Nephron (organoid): ENCODE data around the gene MPPED1.

Experiments used
- H3K27ac Mint-ChIP-seq, 3 experiments: 2 replicates each; pipeline ENCODE4 v1.8.0; 2020; ENCODE audit warnings: mixed read lengths in 3 of 3, mild to moderate bottlenecking in 2 of 3, moderate library complexity in 1 of 3
- H3K27me3 Mint-ChIP-seq: 2 replicates; pipeline ENCODE4 v1.8.0; 2021; ENCODE audit warnings: low read depth, mild to moderate bottlenecking, moderate library complexity, mixed read lengths
- H3K36me3 Mint-ChIP-seq: 2 replicates; pipeline ENCODE4 v1.8.0; 2020; ENCODE audit warnings: low read depth, mixed read lengths
- H3K4me1 Mint-ChIP-seq: 2 replicates; pipeline ENCODE4 v1.8.0; 2020; ENCODE audit warnings: mixed read lengths
- H3K4me3 Mint-ChIP-seq, 3 experiments: 2 replicates each; pipeline ENCODE4 v1.8.0; 2020; ENCODE audit warnings: mild to moderate bottlenecking in 3 of 3, mixed read lengths in 3 of 3, moderate library complexity in 2 of 3
- H3K9me3 Mint-ChIP-seq: 2 replicates; pipeline ENCODE4 v1.8.0; 2020; ENCODE audit warnings: mixed read lengths
- CTCF ChIP-seq, 3 experiments: fragments of 200-600 bp; sonication (generic); IDR thresholded peaks; one replicate each; pipeline ENCODE4 v1.5.0; 2021; ENCODE audit warnings: antibody characterized with exemption in 3 of 3; ENCODE audit not compliant: unreplicated experiment in 3 of 3

The MPPED1 gene

GRCh38 chr22:43411869-43412807 is at the start of gene MPPED1:
TSS of gene MPPED1 (plus strand) at chr22:43412014. CDS start at chr22:43424986, 12,972 bp downstream.
- no peak for TF ChIP-seq CTCF (IDR thresholded peaks at IDR 0.05; ENCODE audit: unreplicated experiment in 3 of 3)
- Mint-ChIP-seq H3K36me3 (no peaks in the 10 kb centered on the region), H3K27ac (no peak within 1 kb of the TSS), H3K4me1 (no peaks in the 10 kb centered on the region), H3K27me3 (peaks cover 84% of the 10 kb centered on the region), H3K4me3 (peak within 1 kb of the TSS; percentile 80 to 92 (median 90)), H3K9me3 (peaks cover 4% of the 10 kb centered on the region)

GRCh38 chr22:43363315-43364168 is 48.3 kb upstream of the MPPED1 start:
- no peaks in the 10 kb centered on the region for H3K36me3 Mint-ChIP-seq
- H3K27me3 Mint-ChIP-seq = peaks cover 57% of the 10 kb centered on the region
- peaks cover 8% of the 10 kb centered on the region for H3K4me1 Mint-ChIP-seq
- TF ChIP-seq CTCF (IDR thresholded peaks at IDR 0.05; ENCODE audit: unreplicated experiment in 3 of 3) = no peak
- H3K9me3 Mint-ChIP-seq = peaks cover 3% of the 10 kb centered on the region
- H3K4me3 Mint-ChIP-seq = no peak overlapping the region
- H3K27ac Mint-ChIP-seq = peak overlapping the region in 1 of 3 experiments; percentile 46

- H3K4me3 Mint-ChIP-seq = no peak overlapping the region
- H3K9me3 Mint-ChIP-seq = peaks cover 3% of the 10 kb centered on the region
- H3K27ac Mint-ChIP-seq = no peak overlapping the region
- peaks cover 8% of the 10 kb centered on the region for H3K4me1 Mint-ChIP-seq
- TF ChIP-seq CTCF (IDR thresholded peaks at IDR 0.05; ENCODE audit: unreplicated experiment in 3 of 3) = no peak
- no peaks in the 10 kb centered on the region for H3K36me3 Mint-ChIP-seq
- peaks cover 58% of the 10 kb centered on the region for H3K27me3 Mint-ChIP-seq
These were observed 47.7 kb upstream of the MPPED1 start for GRCh38 chr22:43364169-43364435.

- H3K27me3 Mint-ChIP-seq = peaks cover 61% of the 10 kb centered on the region
- H3K4me3 Mint-ChIP-seq = no peak overlapping the region
- peaks cover 3% of the 10 kb centered on the region for H3K9me3 Mint-ChIP-seq
- H3K36me3 Mint-ChIP-seq = no peaks in the 10 kb centered on the region
- H3K27ac Mint-ChIP-seq = no peak overlapping the region
- no peak for TF ChIP-seq CTCF (IDR thresholded peaks at IDR 0.05; ENCODE audit: unreplicated experiment in 3 of 3)
- H3K4me1 Mint-ChIP-seq = peaks cover 4% of the 10 kb centered on the region
These were observed 45.9 kb upstream of the MPPED1 start for GRCh38 chr22:43365715-43366440.

- TF ChIP-seq CTCF (IDR thresholded peaks at IDR 0.05; ENCODE audit: unreplicated experiment in 3 of 3) = no peak
- Mint-ChIP-seq H3K4me1 (peaks cover 4% of the 10 kb centered on the region), H3K27ac (no peak overlapping the region), H3K36me3 (no peaks in the 10 kb centered on the region), H3K9me3 (peaks cover 10% of the 10 kb centered on the region), H3K4me3 (no peak overlapping the region), H3K27me3 (peaks cover 55% of the 10 kb centered on the region)
These were observed 41.8 kb upstream of the MPPED1 start for GRCh38 chr22:43370036-43370435.
